Ovary (tissue), 9 donors: ENCODE measurements around the gene AP1S1. TPM values are rescaled to one million over a fixed set of nuclear protein-coding genes. Genes with fewer than 3 reads are reported as not detected.

Experiments used
- DNase-seq, 5 donors: peaks; one replicate each; pipeline ENCODE4 v3.0.0-alpha.2; 2019 to 2020
- H3K27ac ChIP-seq, 2 donors: fragments of 200-600 bp; one replicate each; pipeline versions ENCODE4 v1.5.1 to v1.8.0; 2019 to 2022
- H3K27me3 ChIP-seq: fragments of 200-600 bp; one replicate; pipeline ENCODE4 v1.8.0; 2022
- H3K36me3 ChIP-seq: fragments of 200-600 bp; sonication (generic); one replicate; pipeline ENCODE4 v1.5.1; 2019
- H3K4me1 ChIP-seq: one replicate; pipeline ENCODE4 v1.8.1; 2013; ENCODE audit warnings: mild to moderate bottlenecking, moderate library complexity; ENCODE audit not compliant: insufficient read depth
- H3K4me3 ChIP-seq: fragments of 200-600 bp; sonication (generic); one replicate; pipeline ENCODE4 v1.5.1; 2017
- H3K9me3 ChIP-seq, 2 donors: fragments of 200-600 bp in 1 of 2; sonication (generic) in 1 of 2; one replicate each; pipeline versions ENCODE4 v1.5.1 to v1.8.1; 2013 to 2019; ENCODE audit warnings: mild to moderate bottlenecking in 1 of 2, moderate library complexity in 1 of 2
- CTCF ChIP-seq, 3 donors: fragments of 450-650 bp in 2 of 3; fragments of 200-600 bp in 1 of 3; IDR thresholded peaks; one replicate each; pipeline versions ENCODE4 v1.5.1 to v1.8.0; 2016 to 2022; ENCODE audit warnings: antibody characterized with exemption in 3 of 3, mild to moderate bottlenecking in 1 of 3
- EP300 ChIP-seq: sonication (generic); formaldehyde crosslinking; IDR thresholded peaks from one replicate; pipeline ENCODE4 v1.6.1; 2017; ENCODE audit warnings: antibody characterized with exemption
- POLR2A ChIP-seq: fragments of 450-650 bp; IDR thresholded peaks from one replicate; pipeline ENCODE4 v1.6.1; 2017; ENCODE audit warnings: antibody characterized with exemption, mild to moderate bottlenecking, moderate library complexity
- WGBS, 3 donors: extraction: QIAGEN DNeasy Blood & Tissue Kit in 1 of 3; methylation state at CpG; one replicate each; pipeline versions ENCODE4 v1.1.5 to v1.1.7; 2013 to 2017; 5-methylcytosine and 5-hydroxymethylcytosine counted together
- intact Hi-C, 4 donors: fragments of 100-400 bp; cut with DNase I; formaldehyde crosslinking; loops; one replicate each; pipeline versions ENCODE4 v1.11.0 to v1.15.1; 2022 to 2023
- polyA plus RNA-seq, 2 donors: library from polyadenylated mRNA; stranded (reverse); fragments of 200-250 nt in 1 of 2; fragments of 350-450 nt in 1 of 2; fragmentation: Illumina TruSeq in 1 of 2; extraction: RNeasy Lipid Tissue Mini Kit (QIAGEN cat#74804) in 1 of 2; gene quantifications; one replicate each; pipeline ENCODE4 v1.2.3, GENCODE V29; 2013 to 2014
- total RNA-seq, 7 donors: library from RNA; depleted of rRNA in 2 of 7; stranded (reverse); fragments of >200 nt in 2 of 7; fragmentation: NEBNext Ultra II Directional in 3 of 7; extraction: Animal tissue kit (Norgen Biotek cat#: 25700) in 3 of 7; gene quantifications; one replicate each; pipeline versions ENCODE4 v1.1.0 to v1.2.4, GENCODE V29; 2016 to 2023
- donor health status: DM: no; HTN: no; CAD: no; lungs with moderate emphysema.
- donor health status: DM: no; HTN: no; CAD: no.
- donor health status: Bipolar disorder and iron deficiency.
- donor health status: DM: yes; HTN: yes; CAD: no.
- donor health status: DM: no; HTN: no; CAD: no.
- donor health status: DM: yes; HTN: yes; CAD: no.

The AP1S1 gene
- total and polyA plus RNA-seq, 9 donors: 17.4 to 54.9 (median 27.0) TPM

GRCh38 chr7:101175664-101176063 is 21.4 kb downstream of the AP1S1 start:
- Histone ChIP-seq H3K27ac (no peak overlapping the region), H3K4me3 (no peak overlapping the region), H3K36me3 (no peaks in the 10 kb centered on the region), H3K9me3 (no peaks in the 10 kb centered on the region), H3K4me1 (peaks cover 7% of the 10 kb centered on the region), H3K27me3 (peaks cover 7% of the 10 kb centered on the region)
- TF ChIP-seq EP300 (no peak), CTCF (IDR thresholded peaks at IDR 0.05) (no peak), POLR2A (no peak)
- intact Hi-C loops: loop anchor here in 1 of 4 donors (10.0 kb wide), 1 partner anchor 109 kb away; no protein-coding TSS in a partner anchor
- 21 to 23% (median 23%) methylated on average over 3 of the region's 3 CpGs for WGBS, 3 donors
- DNase-seq: no peak

GRCh38 chr7:101177644-101178043 is 23.4 kb downstream of the AP1S1 start:
- no peak for TF ChIP-seq POLR2A
- TF ChIP-seq EP300: no peak
- TF ChIP-seq CTCF (IDR thresholded peaks at IDR 0.05): no peak
- no peak for DNase-seq
- no peak overlapping the region for H3K27ac ChIP-seq
- H3K36me3 ChIP-seq: no peaks in the 10 kb centered on the region
- WGBS, 3 donors: 71 to 86% (median 77%) methylated on average over 2 of the region's 2 CpGs
- intact Hi-C loops: loop anchor here in 1 of 4 donors (10.0 kb wide), 1 partner anchor 107 kb away; no protein-coding TSS in a partner anchor
- H3K4me3 ChIP-seq: no peak overlapping the region
- peaks cover 5% of the 10 kb centered on the region for H3K4me1 ChIP-seq
- H3K27me3 ChIP-seq: peaks cover 2% of the 10 kb centered on the region
- no peaks in the 10 kb centered on the region for H3K9me3 ChIP-seq

GRCh38 chr7:101179117-101179516 is 24.8 kb downstream of the AP1S1 start:
- H3K36me3 ChIP-seq: no peaks in the 10 kb centered on the region
- peaks cover 2% of the 10 kb centered on the region for H3K4me1 ChIP-seq
- H3K9me3 ChIP-seq: no peaks in the 10 kb centered on the region
- H3K27ac ChIP-seq: no peak overlapping the region
- no peak for DNase-seq
- peaks cover 2% of the 10 kb centered on the region for H3K27me3 ChIP-seq
- TF ChIP-seq CTCF (IDR thresholded peaks at IDR 0.05): no peak
- TF ChIP-seq EP300: no peak
- intact Hi-C loops: loop anchor here in 1 of 4 donors (10.0 kb wide), 1 partner anchor 106 kb away; no protein-coding TSS in a partner anchor
- H3K4me3 ChIP-seq: no peak overlapping the region
- 0 to 1% (median 1%) methylated on average over 20 of the region's 20 CpGs for WGBS, 3 donors

GRCh38 chr7:101179713-101180112 is 25.4 kb downstream of the AP1S1 start:
- Histone ChIP-seq H3K4me3 (no peak overlapping the region), H3K9me3 (no peaks in the 10 kb centered on the region), H3K27ac (no peak overlapping the region), H3K4me1 (peaks cover 2% of the 10 kb centered on the region), H3K27me3 (peaks cover 2% of the 10 kb centered on the region), H3K36me3 (no peaks in the 10 kb centered on the region)
- intact Hi-C loops: loop anchor here in 1 of 4 donors (10.0 kb wide), 1 partner anchor 105 kb away; no protein-coding TSS in a partner anchor
- 1 to 4% (median 2%) methylated on average over 10 to 27 of the region's 27 CpGs for WGBS, 3 donors
- DNase-seq: no peak
- TF ChIP-seq POLR2A (no peak), EP300 (no peak)

- no peak within 1 kb of the TSS for H3K4me3 ChIP-seq
- no peak for DNase-seq
- 2 to 3% (median 3%) methylated on average over 55 to 56 of the region's 56 CpGs for WGBS, 3 donors
- TF ChIP-seq POLR2A (no peak), EP300 (no peak), CTCF (IDR thresholded peaks at IDR 0.05) (no peak)
- no peaks in the 10 kb centered on the region for H3K36me3 ChIP-seq
- H3K27ac ChIP-seq: no peak within 1 kb of the TSS
- H3K9me3 ChIP-seq: no peaks in the 10 kb centered on the region
- peaks cover 2% of the 10 kb centered on the region for H3K4me1 ChIP-seq
- intact Hi-C loops: no loop called here
- peaks cover 2% of the 10 kb centered on the region for H3K27me3 ChIP-seq
Observed at GRCh38 chr7:101180130-101180755, 26.0 kb downstream of the AP1S1 start, which contains the start of gene NAT16. TSS of gene NAT16 (minus strand) at chr7:101180293. CDS start at chr7:101174807, 5,486 bp downstream.
